Neural cell (in vitro differentiated cells): Measurements from ENCODE around the gene RNF32. TPM values are rescaled to one million over a fixed set of nuclear protein-coding genes. Genes with fewer than 3 reads are reported as not detected.

Experiments
- H2AFZ ChIP-seq: fragments of 200-600, 300-800 bp; sonication (generic), shearing (Covaris generic); 2 replicates; pipeline ENCODE4 v1.6.0; 2014; ENCODE audit warnings: low read depth, mild to moderate bottlenecking, antibody characterized with exemption, low read length, moderate library complexity
- H3F3A ChIP-seq: fragments of 200-600 bp; shearing (Covaris generic); 2 replicates; pipeline ENCODE4 v1.6.1; 2016; ENCODE audit warnings: mild to moderate bottlenecking, moderate library complexity, mixed read lengths, antibody characterized with exemption, low read length; ENCODE audit not compliant: insufficient read depth, poor library complexity, severe bottlenecking
- H3K27ac ChIP-seq: fragments of 200-600, 300-800 bp; sonication (generic), shearing (Covaris generic); 2 replicates; pipeline ENCODE4 v1.5.1; 2014; ENCODE audit warnings: mild to moderate bottlenecking, low read length, moderate library complexity
- H3K27me3 ChIP-seq: fragments of 300-800, 200-600 bp; sonication (generic), shearing (Covaris generic); 2 replicates; pipeline ENCODE4 v1.6.0; 2014; ENCODE audit warnings: mild to moderate bottlenecking, low read depth, low read length, moderate library complexity; ENCODE audit not compliant: insufficient read depth
- H3K36me3 ChIP-seq: fragments of 300-800, 200-600 bp; sonication (generic), shearing (Covaris generic); 2 replicates; pipeline ENCODE4 v1.5.1; 2014; ENCODE audit warnings: mild to moderate bottlenecking, antibody characterized with exemption, low read length, moderate library complexity; ENCODE audit not compliant: insufficient read depth
- H3K4me2 ChIP-seq: fragments of 300-800, 200-600 bp; sonication (generic), shearing (Covaris generic); 2 replicates; pipeline ENCODE4 v1.6.0; 2014; ENCODE audit warnings: mild to moderate bottlenecking, low read length
- H3K4me3 ChIP-seq: fragments of 300-800, 200-600 bp; sonication (generic), shearing (Covaris generic); 2 replicates; pipeline ENCODE4 v1.5.1; 2014; ENCODE audit warnings: mild to moderate bottlenecking, low read length, moderate library complexity
- H3K79me2 ChIP-seq: fragments of 200-600 bp; shearing (Covaris generic); replicated peaks from 2 replicates; pipeline ENCODE4 v1.6.0; 2014; ENCODE audit warnings: mild to moderate bottlenecking, low read length, moderate library complexity; ENCODE audit not compliant: insufficient read depth
- H3K9ac ChIP-seq: fragments of 300-800, 200-600 bp; sonication (generic), shearing (Covaris generic); 2 replicates; pipeline ENCODE4 v1.6.1; 2016; ENCODE audit warnings: mild to moderate bottlenecking, low read length, mixed read lengths
- H3K9me2 ChIP-seq: fragments of 200-600 bp; shearing (Covaris generic); 2 replicates; pipeline ENCODE4 v1.6.1; 2016; ENCODE audit warnings: mild to moderate bottlenecking, low read length, mixed read lengths; ENCODE audit not compliant: insufficient read depth
- H3K9me3 ChIP-seq: fragments of 200-600, 300-800 bp; sonication (generic), shearing (Covaris generic); 2 replicates; pipeline ENCODE4 v1.6.1; 2016; ENCODE audit warnings: mild to moderate bottlenecking, mixed run types, low read length, moderate library complexity, mixed read lengths
- H4K20me1 ChIP-seq: fragments of 200-600 bp; shearing (Covaris generic); 2 replicates; pipeline ENCODE4 v1.6.1; 2016; ENCODE audit warnings: mild to moderate bottlenecking, mixed run types; ENCODE audit not compliant: insufficient read depth
- CTCF ChIP-seq: fragments of 450-650 bp; IDR thresholded peaks from 2 replicates; pipeline ENCODE4 v1.5.1; 2014; ENCODE audit warnings: antibody characterized with exemption, mild to moderate bottlenecking, moderate library complexity; ENCODE audit not compliant: poor library complexity, severe bottlenecking
- EP300 ChIP-seq: fragments of 450-650 bp; conservative IDR thresholded peaks from 2 replicates; pipeline ENCODE4 v1.6.1; 2014; ENCODE audit warnings: antibody characterized with exemption, mild to moderate bottlenecking, moderate library complexity; ENCODE audit not compliant: poor library complexity, severe bottlenecking
- EZH2 ChIP-seq: fragments of 200-600, 300-800 bp; shearing (Covaris generic), sonication (generic); IDR thresholded peaks from 2 replicates; pipeline ENCODE4 v1.6.1; 2014; ENCODE audit warnings: antibody characterized with exemption, low read length, borderline replicate concordance, mild to moderate bottlenecking; ENCODE audit not compliant: insufficient read depth, poor library complexity, severe bottlenecking
- MXI1 ChIP-seq: fragments of 450-650 bp; conservative IDR thresholded peaks from 2 replicates; pipeline ENCODE4 v1.6.1; 2014; ENCODE audit warnings: antibody characterized with exemption, mild to moderate bottlenecking; ENCODE audit not compliant: poor library complexity, severe bottlenecking
- POLR2AphosphoS5 ChIP-seq: IDR thresholded peaks from 2 replicates; pipeline ENCODE4 v1.6.1; 2012
- RAD21 ChIP-seq: fragments of 450-650 bp; conservative IDR thresholded peaks from 2 replicates; pipeline ENCODE4 v1.6.1; 2014; ENCODE audit warnings: antibody characterized with exemption, mild to moderate bottlenecking, moderate library complexity
- SMC3 ChIP-seq: fragments of 450-650 bp; conservative IDR thresholded peaks from 2 replicates; pipeline ENCODE4 v1.6.1; 2014; ENCODE audit warnings: antibody characterized with exemption, mild to moderate bottlenecking, moderate library complexity; ENCODE audit not compliant: poor library complexity
- TAF1 ChIP-seq: IDR thresholded peaks from 2 replicates; pipeline ENCODE4 v1.6.1; 2012; ENCODE audit warnings: low read depth
- polyA plus RNA-seq: library from polyadenylated mRNA; depleted of rRNA; stranded (reverse); fragments of >200 nt; gene quantifications from 2 replicates; pipeline ENCODE4 v1.2.3, GENCODE V29; 2014
- TF ChIP-seq, protein P1 (sequence below): IDR thresholded peaks from 2 replicates; pipeline ENCODE4 v1.6.1; 2012; ENCODE audit warnings: borderline replicate concordance

Gene RNF32
- polyA plus RNA-seq, 1 donor from 2014 or later = 2.6 TPM

GRCh38 chr7:156659961-156660360 lies 19.4 kb downstream of the RNF32 start:
- H3K9me3 ChIP-seq = no peaks in the 10 kb centered on the region
- H3K27ac ChIP-seq = no peak overlapping the region
- H3K9ac ChIP-seq = no peak overlapping the region
- H2AFZ ChIP-seq = no peak overlapping the region
- no peaks in the 10 kb centered on the region for H3K36me3 ChIP-seq
- H3K27me3 ChIP-seq = no peaks in the 10 kb centered on the region
- no peaks in the 10 kb centered on the region for H3K9me2 ChIP-seq
- H3K4me3 ChIP-seq = no peak overlapping the region
- no peaks in the 10 kb centered on the region for H4K20me1 ChIP-seq
- H3K4me2 ChIP-seq = no peak overlapping the region
- no peaks in the 10 kb centered on the region for H3F3A ChIP-seq
- no peaks in the 10 kb centered on the region for H3K79me2 ChIP-seq
- TF ChIP-seq CTCF (no peak), POLR2AphosphoS5 (no peak), TAF1 (no peak), EZH2 (no peak), RAD21 (no peak), EP300 (no peak), MXI1 (no peak), SMC3 (no peak)
- TF ChIP-seq, protein P1, sequence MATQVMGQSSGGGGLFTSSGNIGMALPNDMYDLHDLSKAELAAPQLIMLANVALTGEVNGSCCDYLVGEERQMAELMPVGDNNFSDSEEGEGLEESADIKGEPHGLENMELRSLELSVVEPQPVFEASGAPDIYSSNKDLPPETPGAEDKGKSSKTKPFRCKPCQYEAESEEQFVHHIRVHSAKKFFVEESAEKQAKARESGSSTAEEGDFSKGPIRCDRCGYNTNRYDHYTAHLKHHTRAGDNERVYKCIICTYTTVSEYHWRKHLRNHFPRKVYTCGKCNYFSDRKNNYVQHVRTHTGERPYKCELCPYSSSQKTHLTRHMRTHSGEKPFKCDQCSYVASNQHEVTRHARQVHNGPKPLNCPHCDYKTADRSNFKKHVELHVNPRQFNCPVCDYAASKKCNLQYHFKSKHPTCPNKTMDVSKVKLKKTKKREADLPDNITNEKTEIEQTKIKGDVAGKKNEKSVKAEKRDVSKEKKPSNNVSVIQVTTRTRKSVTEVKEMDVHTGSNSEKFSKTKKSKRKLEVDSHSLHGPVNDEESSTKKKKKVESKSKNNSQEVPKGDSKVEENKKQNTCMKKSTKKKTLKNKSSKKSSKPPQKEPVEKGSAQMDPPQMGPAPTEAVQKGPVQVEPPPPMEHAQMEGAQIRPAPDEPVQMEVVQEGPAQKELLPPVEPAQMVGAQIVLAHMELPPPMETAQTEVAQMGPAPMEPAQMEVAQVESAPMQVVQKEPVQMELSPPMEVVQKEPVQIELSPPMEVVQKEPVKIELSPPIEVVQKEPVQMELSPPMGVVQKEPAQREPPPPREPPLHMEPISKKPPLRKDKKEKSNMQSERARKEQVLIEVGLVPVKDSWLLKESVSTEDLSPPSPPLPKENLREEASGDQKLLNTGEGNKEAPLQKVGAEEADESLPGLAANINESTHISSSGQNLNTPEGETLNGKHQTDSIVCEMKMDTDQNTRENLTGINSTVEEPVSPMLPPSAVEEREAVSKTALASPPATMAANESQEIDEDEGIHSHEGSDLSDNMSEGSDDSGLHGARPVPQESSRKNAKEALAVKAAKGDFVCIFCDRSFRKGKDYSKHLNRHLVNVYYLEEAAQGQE = no peak

GRCh38 chr7:156661637-156662036 lies 21.1 kb downstream of the RNF32 start:
- Histone ChIP-seq H3K9ac (no peak overlapping the region), H3K27me3 (no peaks in the 10 kb centered on the region), H4K20me1 (no peaks in the 10 kb centered on the region), H3K36me3 (no peaks in the 10 kb centered on the region), H3K27ac (no peak overlapping the region), H3K9me3 (no peaks in the 10 kb centered on the region), H2AFZ (no peak overlapping the region), H3K79me2 (no peaks in the 10 kb centered on the region), H3K4me2 (no peak overlapping the region), H3K9me2 (no peaks in the 10 kb centered on the region), H3F3A (no peaks in the 10 kb centered on the region), H3K4me3 (no peak overlapping the region)
- no peak for TF ChIP-seq POLR2AphosphoS5

DNA sequence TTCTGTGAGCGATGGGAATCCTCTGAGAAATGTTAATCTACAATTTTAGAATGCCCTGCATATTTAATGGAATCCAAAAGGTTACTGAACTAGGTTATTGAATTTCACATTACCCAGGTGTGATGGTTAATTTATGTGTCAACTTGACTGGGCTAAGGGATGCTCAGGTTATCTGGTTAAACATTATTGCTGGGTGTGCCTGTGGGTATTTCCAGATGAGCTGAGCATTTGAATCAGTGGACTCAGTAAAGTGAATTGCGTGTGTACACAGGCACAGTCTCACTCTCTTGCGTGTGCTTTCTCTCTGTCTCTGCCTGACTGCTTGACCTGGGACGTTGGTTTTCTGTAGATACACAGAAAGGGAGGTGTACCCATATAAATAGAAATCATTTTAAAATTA lies 21.7 kb downstream of the RNF32 start:
- Histone ChIP-seq H3K9me3 (no peaks in the 10 kb centered on the region), H3K27me3 (no peaks in the 10 kb centered on the region), H3F3A (no peaks in the 10 kb centered on the region), H4K20me1 (no peaks in the 10 kb centered on the region), H3K9ac (no peak overlapping the region), H3K4me2 (no peak overlapping the region), H3K4me3 (no peak overlapping the region), H2AFZ (no peak overlapping the region), H3K36me3 (no peaks in the 10 kb centered on the region), H3K79me2 (no peaks in the 10 kb centered on the region), H3K9me2 (no peaks in the 10 kb centered on the region), H3K27ac (no peak overlapping the region)
- TF ChIP-seq TAF1 (no peak), RAD21 (no peak), EZH2 (no peak), MXI1 (no peak), SMC3 (no peak), EP300 (no peak), POLR2AphosphoS5 (no peak), CTCF (no peak)
- TF ChIP-seq, protein P1 = no peak
